Peyer's patch (tissue), 4 donors: Measurements from ENCODE around the gene TMEM243. TPM values are rescaled to one million over a fixed set of nuclear protein-coding genes. Genes with fewer than 3 reads are reported as not detected.
A peak's percentile ranks its signal among the peaks of the same experiment; 100 is the strongest.

Experiments
- DNase-seq, 3 donors: peaks; one replicate each; pipeline ENCODE4 v3.0.0-alpha.2; 2017 to 2019
- H3K27ac ChIP-seq, 4 donors: fragments of 200-600 bp; sonication (generic); one replicate each; pipeline ENCODE4 v1.5.1; 2016 to 2019
- H3K27me3 ChIP-seq, 2 donors: fragments of 200-600 bp; sonication (generic); one replicate each; pipeline ENCODE4 v1.5.1; 2019
- H3K36me3 ChIP-seq, 3 donors: fragments of 200-600 bp; sonication (generic); one replicate each; pipeline ENCODE4 v1.5.1; 2016 to 2019
- H3K4me1 ChIP-seq, 4 donors: fragments of 200-600 bp; sonication (generic); one replicate each; pipeline ENCODE4 v1.5.1; 2016 to 2019
- H3K4me3 ChIP-seq, 4 donors: fragments of 200-600 bp; sonication (generic); 1 replicate in 3 of 4; 2 replicates in 1 of 4; pipeline ENCODE4 v1.5.1; 2016 to 2019; ENCODE audit warnings: mild to moderate bottlenecking in 1 of 4
- H3K9me3 ChIP-seq, 4 donors: fragments of 200-600 bp; sonication (generic); one replicate each; pipeline ENCODE4 v1.5.1; 2016 to 2019; ENCODE audit warnings: mild to moderate bottlenecking in 1 of 4
- CTCF ChIP-seq, 6 experiments: fragments of 450-650 bp in 4 of 6; fragments of 200-600 bp in 2 of 6; sonication (generic) in 1 of 6; IDR thresholded peaks; one replicate each; pipeline ENCODE4 v1.5.1; 2017 to 2019; ENCODE audit warnings: antibody characterized with exemption in 6 of 6, mild to moderate bottlenecking in 3 of 6, moderate library complexity in 1 of 6
- POLR2A ChIP-seq, 2 donors: fragments of 450-650 bp; IDR thresholded peaks; one replicate each; pipeline ENCODE4 v1.5.1; 2017; ENCODE audit warnings: antibody characterized with exemption in 2 of 2, mild to moderate bottlenecking in 2 of 2, moderate library complexity in 2 of 2
- total RNA-seq, 4 donors: library from RNA; depleted of rRNA; stranded (reverse); fragments of >200 nt; gene quantifications; one replicate each; pipeline ENCODE4 v1.1.0, GENCODE V29; 2016

TMEM243 gene
- total RNA-seq, 4 donors from 2014 or later, result 29.0 to 88.3 (median 43.6) TPM

GRCh38 chr7:87152112-87152896 is 67.2 kb downstream of the TMEM243 start, which contains the start of gene DMTF1:
DMTF1 (plus strand) TSS chr7:87152453; CDS start chr7:87164942, 12,489 bp downstream.
- peak; percentile 92 to 93 for TF ChIP-seq POLR2A (IDR thresholded peaks at IDR 0.05)
- TF ChIP-seq CTCF (IDR thresholded peaks at IDR 0.05), result peak in 3 of 6 experiments; percentile 27 to 31 (median 27)
- peak; percentile 91 to 97 (median 96) for DNase-seq
- H3K27me3 ChIP-seq, result no peaks in the 10 kb centered on the region

DNA sequence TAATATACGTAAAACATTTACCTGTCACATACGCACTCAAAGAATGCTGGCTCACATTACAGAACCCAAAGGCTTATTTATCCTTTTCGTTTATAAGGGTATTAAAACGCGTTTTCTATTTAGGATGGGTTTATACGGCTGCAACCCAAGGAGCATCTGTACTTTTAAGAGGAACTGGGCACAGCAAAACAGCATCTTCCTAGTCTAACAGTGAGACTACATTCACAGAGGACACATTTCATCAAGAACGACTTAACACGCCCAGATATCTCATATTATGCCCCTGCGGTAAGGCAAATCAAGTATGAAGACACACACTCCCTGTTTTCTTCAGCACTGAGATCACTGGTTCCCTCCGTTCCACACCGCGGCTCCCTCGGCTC is 67.8 kb downstream of the TMEM243 start:
- Histone ChIP-seq H3K9me3 (no peaks in the 10 kb centered on the region), H3K27ac (peak overlapping the region; percentile 88 to 98 (median 96)), H3K27me3 (no peaks in the 10 kb centered on the region), H3K4me1 (peaks cover 0 to 37% (median 5%) of the 10 kb centered on the region in 4 donors), H3K4me3 (peak overlapping the region; percentile 63 to 88 (median 74)), H3K36me3 (no peaks in the 10 kb centered on the region)
- DNase-seq, result no peak
- TF ChIP-seq CTCF (IDR thresholded peaks at IDR 0.05), result no peak
- TF ChIP-seq POLR2A (IDR thresholded peaks at IDR 0.05), result no peak

More at GRCh38 chr7:87152112-87152896, 67.2 kb downstream of the TMEM243 start, which contains the start of gene DMTF1:
- no peaks in the 10 kb centered on the region for H3K36me3 ChIP-seq
- H3K4me1 ChIP-seq, result peaks cover 0 to 40% (median 6%) of the 10 kb centered on the region in 4 donors
- H3K4me3 ChIP-seq, result peak within 1 kb of the TSS; percentile 63 to 88 (median 74)
- peak within 1 kb of the TSS; percentile 88 to 98 (median 96) for H3K27ac ChIP-seq
- H3K9me3 ChIP-seq, result no peaks in the 10 kb centered on the region

DNA sequence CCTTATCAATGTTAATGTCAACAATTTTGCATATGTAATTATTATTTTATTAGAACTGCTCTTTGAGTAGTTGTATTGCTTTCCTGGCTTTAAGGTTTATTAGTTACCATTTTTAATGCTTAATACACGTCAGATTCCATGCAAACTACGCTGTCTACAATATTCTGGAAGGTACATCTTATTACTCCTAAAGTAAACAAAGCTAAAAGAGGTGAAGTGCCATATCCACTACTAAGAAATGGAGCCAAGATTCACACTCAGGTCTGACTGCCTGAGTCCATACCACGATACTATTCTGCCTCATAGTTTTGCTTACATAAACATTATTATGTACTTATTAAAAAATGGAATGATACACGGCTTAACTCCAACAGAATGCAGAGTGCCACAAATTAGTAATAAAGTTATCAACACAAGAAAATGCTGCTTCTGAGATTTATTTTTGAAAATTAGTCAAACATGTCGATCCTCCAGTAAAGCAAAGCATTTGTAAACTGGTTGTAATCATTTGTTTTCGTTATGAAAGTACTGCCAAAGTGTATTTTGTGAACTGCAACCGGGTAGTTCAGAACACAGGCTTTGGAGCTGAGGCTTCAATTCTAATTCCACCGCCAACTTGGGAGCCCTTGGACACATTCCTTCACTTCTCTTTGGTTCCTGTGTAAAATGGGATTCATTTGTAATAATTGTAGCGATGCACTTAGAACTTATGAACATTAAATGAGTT is 68.4 kb downstream of the TMEM243 start:
- Histone ChIP-seq H3K4me1 (peaks cover 0 to 32% (median 4%) of the 10 kb centered on the region in 4 donors), H3K27me3 (no peaks in the 10 kb centered on the region), H3K4me3 (peak overlapping the region in 3 of 4 donors; percentile 63 to 80 (median 69)), H3K36me3 (no peaks in the 10 kb centered on the region), H3K27ac (peak overlapping the region; percentile 88 to 98 (median 96)), H3K9me3 (no peaks in the 10 kb centered on the region)
- TF ChIP-seq POLR2A (IDR thresholded peaks at IDR 0.05), result no peak
- no peak for TF ChIP-seq CTCF (IDR thresholded peaks at IDR 0.05)
- DNase-seq, result no peak

DNA sequence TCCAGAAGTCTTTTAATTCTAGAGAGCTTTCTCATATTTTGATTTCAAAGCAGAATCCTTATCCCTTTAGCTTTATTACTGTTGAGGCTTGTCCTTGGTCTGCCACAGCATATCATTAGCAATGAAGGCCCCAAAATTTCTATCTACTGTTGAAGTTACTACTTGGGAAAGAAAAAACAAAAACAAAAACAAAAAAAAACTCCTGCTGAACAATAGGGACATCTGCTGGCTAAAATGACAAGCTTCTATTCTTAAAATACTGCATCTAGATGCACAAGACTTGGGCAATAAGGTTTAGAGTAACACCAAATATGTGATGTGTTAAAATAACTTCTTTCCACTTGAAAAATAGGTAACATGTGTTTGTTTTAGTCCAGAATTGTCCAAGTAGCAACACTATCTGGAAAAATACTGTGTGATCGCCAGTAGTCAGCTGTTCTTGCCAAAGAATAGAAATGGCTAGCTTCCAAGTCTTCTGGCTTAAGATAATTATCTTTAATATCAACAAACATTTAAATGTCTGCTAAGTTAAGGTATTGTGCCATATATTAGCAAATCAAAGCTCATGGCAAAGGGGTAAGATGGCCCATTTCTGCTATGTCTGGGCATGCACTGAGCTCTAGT is 71.1 kb downstream of the TMEM243 start:
- no peak for DNase-seq
- TF ChIP-seq CTCF (IDR thresholded peaks at IDR 0.05), result peak in 4 of 6 experiments; percentile 50 to 63 (median 60)
- TF ChIP-seq POLR2A (IDR thresholded peaks at IDR 0.05), result no peak
- Histone ChIP-seq H3K36me3 (no peaks in the 10 kb centered on the region), H3K4me3 (no peak overlapping the region), H3K4me1 (peaks cover 0 to 6% (median 0%) of the 10 kb centered on the region in 4 donors), H3K27me3 (no peaks in the 10 kb centered on the region), H3K9me3 (no peaks in the 10 kb centered on the region), H3K27ac (no peak overlapping the region)

- Histone ChIP-seq H3K27me3 (no peaks in the 10 kb centered on the region), H3K4me3 (no peak overlapping the region), H3K36me3 (no peaks in the 10 kb centered on the region), H3K9me3 (no peaks in the 10 kb centered on the region), H3K4me1 (peaks cover 0 to 6% (median 0%) of the 10 kb centered on the region in 4 donors), H3K27ac (no peak overlapping the region)
- no peak for TF ChIP-seq CTCF (IDR thresholded peaks at IDR 0.05)
- no peak for TF ChIP-seq POLR2A (IDR thresholded peaks at IDR 0.05)
- no peak for DNase-seq
Measured at GRCh38 chr7:87147500-87147899, 72.0 kb downstream of the TMEM243 start.
